LNCaP clone FGC (cell line): Measurements from ENCODE around the gene RAD23B.

ENCODE experiments used
- DNase-seq: peaks from one replicate; pipeline ENCODE4 v3.0.0-alpha.2; 2011; ENCODE audit warnings: low read depth
- H3K4me3 ChIP-seq: 2 replicates; pipeline ENCODE4 v1.5.1; 2011; ENCODE audit warnings: mild to moderate bottlenecking, low read depth, low read length, control low read depth
- CTCF ChIP-seq: IDR thresholded peaks from 2 replicates; pipeline ENCODE4 v1.5.1; 2012; ENCODE audit warnings: mild to moderate bottlenecking; ENCODE audit not compliant: control insufficient read depth, insufficient read depth; ENCODE audit errors: extremely low read depth

RAD23B gene

GRCh38 chr9:107243742-107244141 lies 39.3 kb upstream of the RAD23B start:
- H3K4me3 ChIP-seq: no peak overlapping the region
- peak; percentile 93 for DNase-seq
- TF ChIP-seq CTCF: no peak

GRCh38 chr9:107246259-107247254 lies 36.5 kb upstream of the RAD23B start:
- no peak for DNase-seq
- H3K4me3 ChIP-seq: no peak overlapping the region
- TF ChIP-seq CTCF: no peak

- no peak for DNase-seq
- H3K4me3 ChIP-seq: no peak overlapping the region
- TF ChIP-seq CTCF: no peak
Measured at GRCh38 chr9:107248714-107249113, 34.4 kb upstream of the RAD23B start.

GRCh38 chr9:107249131-107249533 lies 33.9 kb upstream of the RAD23B start:
- H3K4me3 ChIP-seq: no peak overlapping the region
- no peak for DNase-seq
- no peak for TF ChIP-seq CTCF

GRCh38 chr9:107249665-107250285 lies 33.3 kb upstream of the RAD23B start:
- no peak for DNase-seq
- TF ChIP-seq CTCF: no peak
- no peak overlapping the region for H3K4me3 ChIP-seq

- no peak overlapping the region for H3K4me3 ChIP-seq
- TF ChIP-seq CTCF: no peak
- DNase-seq: no peak
Measured at GRCh38 chr9:107251756-107252322, 31.2 kb upstream of the RAD23B start.
